D341Med (cell line): ENCODE results near the gene CYP2D6.
A peak's percentile ranks its signal among the peaks of the same experiment; 100 is the strongest.

ENCODE experiments used
- DNase-seq: peaks from one replicate; pipeline ENCODE4 v3.0.0; 2012; ENCODE audit warnings: low spot score

The CYP2D6 gene

DNA sequence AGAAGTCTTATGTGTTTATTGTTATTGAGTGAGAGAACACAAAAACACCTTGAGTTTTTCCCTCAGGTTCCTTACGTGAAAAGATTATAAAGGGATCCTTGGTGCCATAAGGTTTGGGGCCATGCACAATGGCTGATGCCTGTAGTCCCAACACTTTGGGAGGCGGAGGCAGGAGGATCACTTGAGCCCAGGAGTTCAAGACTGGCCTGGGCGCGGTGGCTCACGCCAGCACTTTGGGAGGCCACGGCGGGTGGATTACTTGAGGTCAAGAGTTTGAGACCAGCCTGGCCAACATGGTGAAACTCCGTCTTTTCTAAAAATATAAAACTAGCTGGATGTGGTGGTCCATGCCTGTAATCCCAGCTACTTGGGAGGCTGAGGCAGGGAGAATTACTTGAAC is 45.7 kb downstream of the CYP2D6 start:
- no peak for DNase-seq

DNA sequence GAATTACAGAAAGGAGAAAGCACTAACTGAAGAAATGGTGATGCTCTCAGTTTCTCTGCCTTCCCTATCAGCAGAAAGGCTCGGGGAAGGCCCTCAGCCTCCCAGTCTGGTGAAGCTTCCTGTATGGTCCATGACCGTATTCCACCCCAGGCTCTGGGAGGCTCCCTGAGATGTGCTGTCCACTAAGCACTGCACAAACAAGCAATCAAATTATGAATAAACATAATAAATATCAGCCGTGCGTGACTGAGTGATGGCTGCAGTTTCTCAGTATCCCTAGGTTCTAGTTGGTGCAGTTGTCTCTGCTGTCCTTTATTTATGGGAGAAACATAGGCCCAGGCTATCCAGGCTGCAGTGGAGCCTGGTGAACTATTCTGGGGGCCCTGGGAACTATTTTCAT is 47.5 kb downstream of the CYP2D6 start:
- DNase-seq, result no peak

DNA sequence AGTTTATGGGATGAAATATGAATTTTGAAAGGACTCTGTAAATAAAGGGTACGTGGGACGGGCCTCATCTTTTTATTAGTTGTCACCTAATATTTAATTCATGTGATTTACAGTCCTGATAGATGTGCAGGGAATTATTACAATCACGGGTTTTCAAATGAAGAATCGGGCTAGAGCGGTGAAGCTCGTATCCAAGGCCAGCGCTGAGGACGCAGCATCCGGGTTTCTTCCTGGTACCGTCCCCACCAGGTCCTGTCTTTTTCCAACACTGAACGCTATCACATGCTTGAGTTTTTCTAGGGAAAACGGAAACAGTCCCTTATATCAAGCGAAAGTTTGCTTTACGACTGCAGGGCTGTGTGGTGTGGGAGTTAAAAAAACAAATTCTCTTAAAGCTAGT is 50.3 kb downstream of the CYP2D6 start:
- DNase-seq, result peak; percentile 49

DNA sequence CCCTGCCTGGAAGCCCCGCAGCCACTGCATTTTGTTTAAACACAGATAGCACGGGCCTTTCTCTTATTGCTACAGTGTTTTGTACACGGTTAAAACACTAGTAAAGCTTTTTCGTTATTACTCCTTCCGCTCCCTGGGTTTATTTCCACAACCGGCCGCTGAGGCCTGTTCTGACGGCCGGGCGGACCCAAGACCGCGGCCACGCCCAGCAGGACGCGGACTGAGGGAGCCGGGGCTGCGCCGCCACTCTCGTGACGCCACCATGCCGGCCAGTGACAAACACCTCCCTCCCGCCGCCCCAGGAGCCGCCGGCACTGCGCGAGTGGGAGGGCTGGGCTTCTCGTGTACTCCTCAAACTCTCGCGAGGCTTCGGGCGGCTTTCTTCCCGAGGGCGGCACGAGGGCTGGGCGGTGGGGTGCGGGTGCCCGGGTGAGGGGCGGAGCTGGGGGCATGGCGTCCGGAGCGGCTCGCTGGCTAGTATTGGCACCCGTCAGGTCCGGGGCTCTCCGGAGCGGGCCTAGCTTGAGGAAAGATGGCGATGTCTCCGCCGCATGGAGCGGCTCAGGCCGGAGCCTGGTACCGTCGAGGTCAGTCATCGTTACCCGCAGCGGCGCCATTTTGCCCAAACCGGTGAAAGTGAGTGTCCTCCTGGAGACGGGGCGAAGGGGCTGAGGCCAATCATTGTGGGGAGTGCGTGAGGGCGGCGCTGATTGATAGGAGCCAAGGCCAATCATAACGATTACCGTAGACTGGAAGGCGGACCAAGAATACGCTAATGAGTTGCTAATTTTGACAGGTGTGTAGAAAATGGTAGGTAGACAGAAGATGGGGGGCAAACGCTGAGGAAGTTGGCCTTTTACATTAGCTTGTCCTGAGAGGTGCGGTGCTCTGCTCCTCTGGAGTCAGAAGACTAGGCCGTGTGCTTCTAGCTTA is 51.0 kb downstream of the CYP2D6 start, which contains the start of gene SMDT1:
Gene SMDT1 (plus strand): TSS at position 382 of the 933 bp plus-strand sequence. CDS start 69 bp downstream, at position 451.
- DNase-seq, result peak; percentile 99

DNA sequence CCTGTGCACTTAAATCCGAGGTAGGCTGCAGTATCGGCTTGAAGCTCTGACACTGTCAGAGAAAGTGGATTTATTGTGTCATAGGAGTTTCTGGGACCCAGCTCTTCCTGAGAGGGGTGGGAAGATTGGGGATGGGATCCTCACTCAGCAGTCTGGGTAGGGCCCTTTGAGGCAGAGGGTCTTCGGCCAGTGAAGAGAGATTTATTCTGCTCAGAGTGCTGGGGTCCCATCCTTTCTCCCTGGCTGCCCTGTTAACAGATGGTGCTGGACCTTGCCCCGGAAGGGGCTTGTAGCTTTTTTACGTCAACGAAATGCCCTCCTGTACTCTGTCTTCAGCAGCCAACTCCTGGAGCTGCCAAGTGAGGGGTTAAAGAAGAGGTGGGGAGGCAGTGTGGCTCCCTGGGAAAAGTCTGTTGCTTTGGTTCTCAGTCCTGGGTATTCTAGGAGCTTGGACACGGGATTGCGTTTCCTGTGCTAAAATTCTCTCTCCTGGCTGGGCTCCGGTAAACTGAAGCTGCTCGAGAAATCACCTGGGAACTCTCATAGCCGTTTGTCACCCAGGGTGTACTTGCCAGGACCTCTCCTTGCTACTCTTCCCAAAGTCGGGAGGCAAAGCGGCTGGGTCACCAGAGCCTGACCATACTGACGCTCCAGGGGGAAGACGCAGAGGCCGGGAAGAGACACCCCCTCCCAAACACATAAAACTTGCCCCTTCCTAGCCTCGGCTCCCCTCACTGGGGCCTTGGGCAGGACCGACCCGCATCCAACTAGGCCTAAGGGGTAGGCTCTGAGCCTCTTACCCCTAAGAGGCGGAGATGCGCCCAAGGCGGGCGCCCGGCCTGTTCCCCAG is 51.9 kb downstream of the CYP2D6 start:
- no peak for DNase-seq

DNA sequence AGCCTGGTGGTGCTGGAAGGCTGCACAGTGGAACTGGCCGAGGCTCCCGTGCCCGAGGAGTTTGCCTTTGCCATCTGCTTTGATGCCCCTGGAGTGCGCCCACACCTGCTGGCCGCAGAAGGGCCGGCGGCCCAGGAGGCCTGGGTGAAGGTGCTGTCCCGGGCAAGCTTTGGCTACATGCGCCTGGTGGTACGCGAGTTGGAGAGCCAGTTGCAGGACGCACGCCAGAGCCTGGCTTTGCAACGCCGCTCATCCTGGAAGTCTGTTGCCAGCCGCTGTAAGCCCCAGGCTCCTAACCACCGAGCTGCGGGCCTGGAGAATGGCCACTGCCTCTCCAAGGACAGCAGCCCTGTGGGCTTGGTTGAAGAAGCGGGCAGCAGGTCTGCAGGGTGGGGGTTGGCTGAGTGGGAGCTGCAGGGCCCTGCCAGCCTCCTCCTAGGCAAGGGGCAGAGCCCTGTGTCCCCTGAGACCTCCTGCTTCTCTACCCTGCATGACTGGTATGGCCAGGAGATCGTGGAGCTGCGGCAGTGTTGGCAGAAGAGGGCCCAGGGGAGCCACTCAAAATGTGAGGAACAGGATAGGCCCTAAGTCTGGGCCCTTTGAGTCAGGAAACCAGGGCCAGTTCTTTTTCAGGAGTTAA is 53.0 kb downstream of the CYP2D6 start:
- DNase-seq, result peak; percentile 20

DNA sequence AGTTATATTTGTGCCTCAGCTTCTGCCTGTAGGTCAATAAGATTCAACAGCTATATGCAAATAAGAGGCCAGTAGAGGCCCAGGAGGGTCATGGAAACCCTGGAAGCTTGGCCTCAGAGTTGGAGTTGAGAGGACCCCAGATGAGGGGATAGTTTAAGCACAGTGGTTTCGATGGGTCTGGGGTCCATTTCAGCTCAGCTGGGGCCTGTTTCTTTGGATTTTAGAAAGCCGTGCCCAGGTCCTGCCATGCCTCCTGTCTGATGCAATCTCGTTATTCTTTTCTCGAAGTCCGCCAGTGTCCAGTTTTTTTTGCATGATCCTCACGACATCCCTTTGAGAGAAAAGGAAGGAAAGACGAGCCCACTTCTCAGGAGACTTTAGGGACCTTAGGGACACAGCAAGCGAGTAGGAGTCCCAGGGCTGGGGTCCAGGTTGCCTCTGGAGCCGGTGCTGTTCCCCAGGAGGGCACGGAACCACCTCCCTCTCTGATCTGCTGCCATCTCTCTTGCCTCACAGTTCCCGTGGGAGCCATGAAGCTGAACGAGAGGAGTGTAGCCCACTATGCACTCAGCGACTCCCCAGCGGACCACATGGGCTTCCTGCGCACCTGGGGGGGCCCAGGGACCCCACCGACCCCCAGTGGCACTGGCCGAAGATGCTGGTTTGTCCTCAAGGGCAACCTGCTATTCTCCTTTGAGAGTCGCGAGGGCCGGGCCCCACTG is 53.7 kb downstream of the CYP2D6 start:
- DNase-seq, result peak; percentile 5
